Iris pigment epithelial cell (primary cell): ENCODE measurements around the gene REXO1.

Experiments used
- DNase-seq: peaks from one replicate; pipeline ENCODE4 v3.0.0-alpha.2; 2011; ENCODE audit warnings: low read depth

REXO1 gene

DNA sequence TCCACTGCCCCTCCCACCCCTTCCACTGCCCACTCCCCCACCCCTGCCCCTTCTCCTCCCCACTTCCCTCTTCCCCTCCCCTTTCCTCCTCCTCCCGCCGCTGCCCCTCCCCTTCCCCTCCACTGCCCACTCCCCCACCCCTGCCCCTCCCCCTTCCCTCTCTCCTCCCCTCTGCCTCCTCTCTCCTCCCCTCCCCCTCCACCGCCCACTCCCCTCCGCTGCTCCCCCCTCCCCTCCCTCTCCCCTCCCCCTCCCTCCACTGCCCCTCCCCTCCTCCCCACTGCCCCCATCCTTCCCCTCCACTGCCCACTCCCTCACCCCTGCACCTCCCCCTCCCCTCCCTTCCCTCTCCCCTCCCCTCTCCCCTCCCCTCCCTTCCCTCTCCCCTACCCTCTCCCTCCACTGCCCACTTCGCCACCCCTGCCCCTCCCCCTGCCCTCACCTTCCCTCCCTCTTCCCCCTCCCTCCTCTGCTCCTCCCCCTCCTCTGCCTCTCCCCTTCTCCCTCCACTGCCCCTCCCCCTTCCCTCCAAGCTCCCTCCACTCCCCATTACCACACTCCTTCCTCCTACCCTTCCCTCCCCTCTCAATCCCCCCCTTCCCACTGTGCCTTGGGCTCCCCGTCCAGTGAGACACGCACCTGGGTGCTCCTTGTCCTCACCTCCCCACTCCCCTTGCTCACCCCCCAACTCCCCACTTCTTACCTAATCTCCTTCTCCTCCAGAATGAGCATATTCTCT is 58.1 kb downstream of the REXO1 start:
- DNase-seq = no peak

DNA sequence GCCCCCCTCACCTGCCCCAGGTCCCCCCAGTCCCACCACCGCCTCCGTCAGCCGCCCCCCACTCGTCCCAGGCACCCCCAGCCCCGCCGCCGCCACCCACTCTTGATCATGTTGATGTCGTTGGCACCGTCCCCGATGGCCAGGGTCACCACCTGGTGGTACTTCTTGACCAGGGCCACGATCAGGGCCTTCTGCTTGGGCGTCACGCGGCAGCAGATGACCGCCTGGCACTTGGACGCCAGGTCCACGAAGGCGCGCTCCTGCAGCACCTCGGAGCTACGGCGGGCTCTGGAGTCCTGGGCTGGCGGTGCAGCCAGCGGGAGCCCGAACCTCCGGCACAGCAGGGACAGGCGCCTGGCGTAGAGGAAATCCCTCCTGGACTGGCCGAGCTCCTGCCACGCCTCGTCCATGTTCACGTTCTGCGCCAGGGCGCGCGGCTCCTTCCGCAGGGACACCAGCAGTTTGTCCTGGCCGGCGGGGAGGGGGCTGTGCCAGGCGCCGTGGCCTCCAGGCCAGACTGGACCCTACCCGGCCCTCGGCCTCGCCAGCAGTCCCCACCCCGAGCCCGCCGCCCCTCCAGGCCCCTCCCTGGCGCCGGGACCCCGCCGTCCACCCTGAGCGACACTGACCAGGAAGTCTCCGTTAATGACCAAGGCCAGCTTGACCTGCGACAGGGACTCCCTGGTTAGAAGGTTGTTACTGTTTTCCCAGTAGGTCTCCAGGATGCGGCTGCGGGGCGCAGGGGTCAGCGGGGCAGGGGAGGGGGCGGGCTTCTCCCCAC is 58.8 kb downstream of the REXO1 start:
- no peak for DNase-seq

DNA sequence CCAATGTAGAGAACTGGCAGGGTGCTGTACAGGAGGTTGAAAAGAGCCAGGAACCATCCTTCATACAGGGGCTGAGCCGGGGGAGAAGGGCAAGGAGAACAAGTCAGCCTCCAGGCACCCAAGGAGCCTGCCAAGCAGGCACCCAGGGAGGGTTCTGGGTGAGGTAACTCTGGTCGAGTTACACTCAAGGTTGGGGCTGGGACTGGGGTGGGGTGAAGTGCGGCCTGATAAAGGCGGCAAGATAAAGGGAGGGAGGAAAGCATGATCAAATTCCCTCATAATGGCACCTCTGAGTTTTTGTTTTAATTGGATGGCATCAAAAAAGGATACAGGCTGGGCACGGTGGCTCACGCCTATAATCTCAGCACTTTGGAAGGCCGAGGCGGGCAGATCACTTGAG is 61.2 kb downstream of the REXO1 start:
- DNase-seq = no peak

DNA sequence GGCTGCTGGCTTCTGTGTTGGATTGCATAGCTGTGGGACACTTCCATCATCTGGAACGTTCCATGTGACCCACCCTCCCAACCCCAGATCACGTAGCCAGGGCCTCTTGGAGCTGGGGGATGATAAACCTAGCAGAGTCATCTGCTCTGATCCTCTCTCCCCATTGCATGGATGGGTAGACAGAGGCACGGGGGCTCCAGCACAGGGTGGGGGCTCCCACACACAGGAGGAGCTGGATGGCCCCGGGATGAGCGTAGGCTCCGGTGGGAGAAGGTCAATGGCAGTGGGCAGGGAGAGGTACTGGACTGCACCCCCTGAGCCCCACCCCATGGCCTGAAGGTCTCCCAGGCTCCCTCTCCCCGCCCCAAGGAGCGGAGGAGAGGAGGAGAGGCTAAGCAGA is 61.6 kb downstream of the REXO1 start:
- no peak for DNase-seq

DNA sequence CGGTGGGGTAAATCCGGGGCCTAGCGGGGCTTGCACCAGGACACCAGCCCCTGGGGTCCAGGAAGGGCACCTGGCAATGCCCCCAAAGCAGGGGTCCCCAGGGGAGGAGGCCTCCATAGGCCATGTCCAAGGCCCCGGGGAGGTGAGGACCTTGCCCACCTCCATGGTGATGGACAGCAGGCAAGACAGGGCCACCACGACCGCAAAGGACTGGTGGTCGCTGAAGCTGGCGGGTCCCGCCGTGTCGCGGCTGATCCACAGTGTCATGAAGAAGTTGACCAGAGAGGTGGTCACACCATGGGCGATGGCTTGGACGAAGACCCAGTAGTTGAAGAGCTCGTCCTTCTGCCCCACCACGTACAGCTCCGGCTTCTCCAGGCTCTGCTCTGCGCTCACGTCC is 63.0 kb downstream of the REXO1 start:
- no peak for DNase-seq

DNA sequence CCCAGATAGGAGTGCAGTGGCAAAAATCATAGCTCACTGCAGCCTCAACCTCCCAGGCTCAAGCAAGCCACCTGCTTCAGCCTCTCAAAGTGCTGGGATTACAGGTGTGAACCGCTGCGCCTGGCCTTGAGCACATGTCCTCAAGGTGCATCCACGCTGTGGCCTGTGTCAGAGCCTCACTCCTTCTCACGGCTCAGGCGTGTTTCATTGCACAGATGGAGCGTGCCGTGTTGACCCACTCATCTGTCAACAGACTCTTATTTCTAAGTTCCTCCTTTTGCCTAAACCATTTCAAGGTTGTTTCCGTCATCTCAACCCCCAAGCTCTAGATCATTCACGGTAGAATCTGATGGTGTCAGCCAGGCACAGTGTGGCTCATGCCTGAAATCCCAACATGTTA is 64.4 kb downstream of the REXO1 start:
- no peak for DNase-seq

DNA sequence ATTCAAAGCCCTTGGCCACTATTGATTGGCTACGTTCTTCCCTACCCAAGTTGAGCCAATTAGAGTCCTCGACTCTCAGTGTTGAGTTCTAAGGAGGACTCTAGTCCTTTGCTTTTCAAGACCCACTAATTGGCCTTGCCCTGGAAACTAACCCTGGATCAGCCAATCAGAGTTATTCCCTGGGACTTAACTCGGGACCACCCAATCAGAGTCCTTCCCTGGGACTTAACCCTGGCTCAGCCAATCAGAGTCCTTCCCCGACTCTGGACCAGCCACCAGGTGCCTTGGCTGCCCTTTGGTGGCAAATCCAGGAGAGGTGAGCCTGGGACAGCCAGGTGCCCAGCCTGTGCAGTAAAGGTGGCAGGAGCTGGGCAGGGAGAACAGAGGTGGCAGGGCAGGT is 64.9 kb downstream of the REXO1 start:
- DNase-seq = no peak

DNA sequence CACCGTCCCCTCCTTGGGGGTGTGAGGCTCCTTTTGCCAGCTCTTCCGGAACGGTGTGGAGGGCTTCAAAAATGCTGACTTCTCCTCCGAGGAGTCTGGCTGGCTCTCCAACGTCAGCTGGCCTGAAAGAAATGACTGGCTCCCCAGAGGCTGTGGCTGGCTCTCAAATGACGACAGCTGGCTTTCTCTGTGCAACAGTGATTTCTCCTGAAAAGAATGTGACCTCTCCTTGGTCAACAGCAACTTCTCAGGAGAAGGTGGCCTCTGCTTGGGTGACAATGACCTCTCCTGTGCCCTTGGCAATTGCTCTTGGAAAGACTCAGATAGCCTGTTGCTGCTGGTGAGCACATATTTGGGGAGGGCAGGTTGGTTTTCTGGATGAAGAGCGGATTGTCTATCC is 65.8 kb downstream of the REXO1 start:
- DNase-seq = no peak

DNA sequence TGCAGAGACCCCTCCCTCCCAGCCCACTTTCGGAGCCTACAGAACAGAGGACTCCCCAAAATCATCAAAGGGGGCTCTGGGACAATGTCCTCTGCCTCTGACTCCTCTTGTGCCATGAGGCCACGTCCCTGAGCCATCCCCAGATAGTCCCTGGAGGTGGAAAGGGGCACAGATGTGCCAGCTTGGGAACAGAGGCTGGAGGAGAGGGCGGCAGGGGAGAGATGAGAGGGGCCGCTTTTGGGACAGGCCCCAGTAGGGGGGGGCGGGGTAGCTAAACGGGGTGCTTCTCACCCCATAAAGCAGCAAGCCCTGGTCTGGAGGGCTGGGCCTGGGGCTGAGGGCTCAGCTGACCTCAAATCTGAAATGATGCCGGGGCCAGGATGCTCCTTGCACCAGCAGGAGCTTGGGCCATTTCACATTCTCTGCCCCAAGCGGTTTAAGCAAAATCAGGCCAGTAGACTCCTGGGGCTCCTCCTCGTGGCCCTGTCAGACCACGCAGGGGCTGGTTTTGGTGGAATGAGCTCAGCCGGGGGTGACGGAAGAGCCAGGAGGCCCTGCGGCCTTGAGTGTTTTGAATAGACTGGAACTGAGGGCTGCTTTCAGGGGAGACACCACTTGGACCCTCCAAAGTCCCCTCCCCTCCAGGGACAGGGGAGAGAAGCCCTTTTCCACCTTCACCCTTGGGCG is 67.9 kb downstream of the REXO1 start:
- DNase-seq = peak; percentile 28

DNA sequence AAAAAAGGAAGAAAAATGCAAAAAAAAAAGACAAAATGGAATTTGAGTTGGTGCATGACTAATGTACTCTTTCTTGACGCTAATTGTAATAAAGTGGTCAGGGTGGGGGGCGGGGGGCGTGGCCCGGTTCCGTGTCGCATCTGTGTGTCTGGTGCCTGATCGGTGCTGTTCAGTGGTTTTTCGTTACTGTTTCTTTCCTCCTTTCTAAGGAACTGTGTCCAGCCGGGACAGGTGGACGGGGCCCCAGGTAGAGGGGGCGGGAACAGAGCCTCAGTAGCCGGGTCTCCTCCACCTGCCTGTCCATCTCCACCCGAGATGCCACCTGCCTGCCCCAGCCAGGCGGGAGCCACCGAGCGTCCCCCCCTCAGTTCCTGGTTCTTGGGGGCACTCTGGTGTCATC is 68.7 kb downstream of the REXO1 start:
- DNase-seq = no peak

DNA sequence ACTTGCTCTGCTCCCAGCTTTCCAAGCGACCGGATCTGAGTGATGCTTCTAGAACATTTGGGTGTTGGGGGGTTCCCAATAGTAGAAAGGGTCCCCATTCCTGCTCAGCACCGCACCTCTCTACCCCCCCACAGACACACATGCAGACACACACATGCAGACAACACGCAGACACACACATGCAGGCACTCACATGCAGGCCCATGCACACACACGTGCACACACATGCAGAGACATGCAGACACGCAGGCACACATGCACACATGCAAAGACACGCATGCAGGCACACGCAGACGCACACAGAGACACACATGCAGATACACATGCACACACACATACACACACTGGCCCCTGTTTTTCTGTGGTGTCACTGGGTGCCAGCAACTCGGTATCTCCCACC is 71.1 kb downstream of the REXO1 start:
- no peak for DNase-seq

DNA sequence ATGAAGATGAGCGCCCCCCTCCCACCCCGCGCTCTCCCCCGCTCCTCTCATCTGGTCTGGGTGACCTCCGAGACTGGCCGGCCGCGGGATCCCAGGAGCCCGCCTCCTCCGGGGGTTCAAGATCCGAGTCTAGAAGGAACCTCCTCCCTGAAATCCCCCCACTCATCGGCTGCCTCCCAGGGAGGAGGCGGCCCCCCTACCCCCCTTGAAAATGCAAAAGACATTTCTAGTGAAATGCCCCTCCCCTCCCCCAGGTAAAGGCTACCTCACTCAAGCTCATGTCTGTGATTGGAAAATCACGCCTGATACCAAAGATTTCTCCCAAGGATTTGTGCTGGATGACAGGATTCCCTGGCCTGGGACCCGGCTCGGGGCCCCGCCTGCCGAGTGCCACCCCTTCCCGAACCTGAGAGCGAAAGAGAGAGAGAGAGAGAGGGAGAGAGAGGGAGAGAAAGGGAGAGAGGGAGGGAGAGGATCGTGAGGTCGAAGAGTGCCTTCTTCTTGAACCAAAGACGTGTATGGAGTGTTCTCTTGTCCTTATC is 71.6 kb downstream of the REXO1 start:
- no peak for DNase-seq

DNA sequence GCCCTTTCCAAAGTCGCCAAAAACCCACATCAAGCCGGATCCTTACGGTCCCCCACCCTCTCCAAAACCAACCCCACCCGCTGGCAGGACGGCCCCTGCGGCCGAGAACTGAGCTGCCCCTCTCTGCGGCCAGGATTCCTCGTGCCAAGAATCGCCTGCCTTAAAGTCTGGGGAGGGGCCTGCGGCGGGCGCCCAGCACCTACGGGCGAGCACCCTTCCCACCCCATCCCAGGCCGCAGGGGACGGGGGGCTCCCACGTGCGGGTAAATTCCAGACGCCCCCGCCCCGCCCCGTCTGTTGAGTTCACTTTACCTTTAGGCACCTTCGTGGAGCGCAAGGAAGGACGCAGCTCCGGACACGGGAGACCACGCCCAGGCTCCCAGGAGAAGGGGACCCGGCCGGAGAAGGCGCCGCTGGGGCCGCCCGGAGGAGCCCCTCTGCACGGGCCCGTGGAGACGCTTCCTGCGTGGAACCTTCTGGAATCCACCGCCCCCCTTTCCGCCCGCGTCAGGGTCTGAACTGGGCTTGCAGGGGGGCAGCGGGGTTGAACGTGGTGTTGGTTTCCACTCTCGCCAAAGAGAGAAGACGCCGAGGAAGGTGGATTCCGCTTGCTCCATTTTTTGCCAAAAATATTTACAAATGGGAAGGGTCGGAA is 72.2 kb downstream of the REXO1 start:
- DNase-seq = no peak

DNA sequence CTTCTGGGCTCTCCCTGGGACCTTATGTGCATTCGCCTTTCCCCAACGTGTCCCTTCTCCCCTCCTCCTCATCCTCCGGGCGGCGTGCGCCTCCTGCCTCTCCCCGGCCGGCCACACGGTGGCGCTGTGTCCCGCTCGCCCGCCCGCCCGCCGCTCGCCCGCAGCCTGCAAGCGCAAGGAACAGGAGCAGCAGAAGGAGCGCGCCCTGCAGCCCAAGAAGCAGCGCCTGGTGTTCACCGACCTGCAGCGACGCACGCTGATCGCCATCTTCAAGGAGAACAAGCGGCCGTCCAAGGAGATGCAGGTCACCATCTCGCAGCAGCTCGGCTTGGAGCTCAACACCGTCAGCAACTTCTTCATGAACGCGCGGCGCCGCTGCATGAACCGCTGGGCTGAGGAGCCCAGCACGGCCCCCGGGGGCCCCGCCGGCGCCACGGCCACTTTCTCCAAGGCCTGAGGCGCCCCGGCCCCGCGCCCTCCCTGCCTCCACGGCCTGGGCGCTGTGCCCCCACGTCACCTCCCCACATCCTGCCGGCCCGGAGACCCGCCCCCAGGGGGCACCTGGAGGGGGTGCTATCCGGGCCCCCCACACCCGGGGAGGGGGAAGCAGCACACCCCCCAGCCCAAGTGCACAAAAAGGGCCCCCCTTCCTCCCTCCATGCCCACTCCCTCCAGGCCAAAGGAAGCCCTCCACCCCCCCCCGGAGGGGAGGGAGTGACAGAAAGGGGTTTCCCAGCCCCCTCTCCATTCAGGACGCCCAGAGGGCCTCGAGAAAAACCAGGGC is 73.1 kb downstream of the REXO1 start:
- DNase-seq = peak; percentile 30

DNA sequence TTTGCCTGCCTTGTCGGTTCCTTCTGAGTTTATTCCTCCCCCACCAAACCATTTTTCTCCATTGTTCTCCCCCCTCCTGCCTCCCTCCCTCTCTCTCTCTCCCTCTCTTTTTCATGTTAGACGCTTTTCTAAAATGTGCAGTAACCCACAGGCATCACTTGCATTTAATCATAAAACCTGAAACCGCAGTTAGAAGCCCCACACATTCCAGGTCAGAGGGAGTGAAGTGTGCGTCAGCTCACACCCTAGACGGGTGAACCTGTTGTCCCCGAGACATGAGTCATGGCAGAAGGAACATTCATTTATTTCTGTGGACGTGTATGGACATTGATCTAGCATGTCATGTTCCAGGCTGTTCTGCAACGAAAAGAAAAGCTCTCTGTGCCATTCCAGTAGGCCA is 75.1 kb downstream of the REXO1 start:
- DNase-seq = peak; percentile 18

DNA sequence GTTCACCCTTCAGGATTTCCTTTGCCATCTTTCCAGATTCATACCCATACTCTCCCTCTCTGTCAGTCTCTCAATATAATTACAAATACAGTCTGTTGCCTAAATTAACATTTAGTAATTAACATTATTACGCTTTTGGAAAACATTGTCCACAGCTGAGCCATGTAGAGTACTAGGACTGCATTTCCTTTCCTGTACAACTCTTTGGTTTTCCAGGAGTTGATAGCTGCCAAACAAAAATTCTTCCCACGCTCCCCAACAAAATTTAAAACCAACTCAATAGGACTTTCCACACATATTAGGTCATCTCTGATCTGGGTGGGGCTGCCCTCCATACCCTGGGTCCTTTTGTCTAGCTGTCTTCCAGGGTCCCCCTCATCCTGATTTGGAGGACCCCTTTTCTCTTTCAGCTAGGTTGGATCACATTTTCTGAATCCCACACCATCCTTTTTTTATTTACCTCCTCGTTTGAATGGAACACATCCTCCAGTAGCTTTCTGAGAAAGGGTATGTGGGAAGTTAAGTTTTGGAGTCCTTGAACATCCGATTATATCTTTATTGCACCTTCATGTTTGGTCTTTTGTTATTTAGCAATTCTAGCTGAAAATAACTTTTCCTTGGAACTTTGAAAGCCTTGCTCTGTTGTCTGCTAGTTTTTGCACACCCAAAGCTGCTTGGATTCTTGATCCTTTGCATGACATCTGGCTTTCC is 77.3 kb downstream of the REXO1 start:
- no peak for DNase-seq

DNA sequence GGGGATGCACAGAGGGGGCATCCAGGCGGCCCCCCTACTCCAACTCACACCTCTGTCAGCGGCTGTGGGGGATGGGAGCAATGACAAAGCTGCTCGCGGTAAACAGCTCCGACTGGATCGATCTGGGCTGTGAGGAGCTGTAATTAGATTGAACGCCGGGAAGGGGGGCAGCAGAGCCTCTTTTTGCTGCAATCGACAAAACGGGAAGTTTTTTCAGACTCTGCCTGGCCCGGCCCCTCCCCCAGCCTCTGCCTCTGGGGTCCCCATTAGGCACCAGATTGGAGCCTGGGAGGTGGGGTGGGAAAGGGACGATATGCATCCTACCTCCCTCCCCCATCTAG is 78.7 kb downstream of the REXO1 start:
- no peak for DNase-seq

DNA sequence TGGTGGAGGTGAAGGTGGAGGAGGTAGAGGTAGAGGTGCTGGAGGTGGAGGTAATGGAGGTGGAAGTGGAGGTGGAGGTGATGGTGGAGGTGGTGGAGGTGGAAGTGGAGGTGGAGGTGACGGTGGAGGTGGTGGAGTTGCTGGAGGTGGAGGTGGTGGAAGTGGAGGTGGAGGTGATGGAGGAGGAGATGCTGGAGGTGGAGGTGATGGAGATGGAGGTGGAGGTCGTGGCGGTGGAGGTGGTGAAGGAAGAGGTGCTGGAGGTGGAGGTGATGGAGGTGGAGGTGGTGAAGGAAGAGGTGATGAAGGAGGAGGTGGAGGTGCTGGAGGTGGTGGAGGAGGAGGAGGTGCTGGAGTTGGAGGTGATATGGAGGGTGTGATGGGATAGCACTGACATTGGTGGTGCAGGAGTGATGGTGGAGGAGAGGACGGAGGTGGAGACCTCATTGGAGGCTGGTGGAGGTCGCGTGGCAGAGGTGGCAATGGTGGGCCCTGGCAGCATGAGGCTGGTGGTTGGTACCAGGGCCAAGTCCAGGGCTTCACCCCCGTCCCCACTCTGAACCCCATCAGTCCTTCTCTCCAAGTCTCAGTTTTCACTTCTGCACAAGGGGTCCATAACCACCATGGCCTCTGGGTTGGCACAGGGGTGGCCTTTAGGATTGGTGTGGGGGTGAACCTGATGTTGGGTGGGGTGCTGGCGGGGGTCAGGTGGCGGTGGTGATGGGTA is 79.2 kb downstream of the REXO1 start:
- DNase-seq = no peak

DNA sequence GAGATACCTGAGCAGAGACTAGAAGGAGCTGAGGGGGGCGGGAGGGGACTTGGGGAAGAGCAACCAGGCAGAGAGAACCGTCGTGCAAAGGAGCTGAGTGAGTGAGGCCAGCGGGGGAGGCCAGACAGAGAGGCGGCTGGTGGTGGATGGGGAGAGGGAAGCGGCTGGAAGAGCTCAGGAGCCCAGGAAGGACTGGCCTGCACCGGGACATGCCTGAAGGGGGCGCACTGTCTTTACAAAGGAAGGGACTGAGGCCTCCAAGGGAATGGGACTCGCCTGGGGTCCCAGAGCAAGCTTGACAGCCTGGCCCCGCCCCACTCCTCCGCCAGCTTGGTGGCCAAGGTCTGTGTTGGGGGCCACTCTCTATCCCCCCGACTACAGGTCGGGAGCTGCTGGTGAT is 80.0 kb downstream of the REXO1 start:
- DNase-seq = no peak

DNA sequence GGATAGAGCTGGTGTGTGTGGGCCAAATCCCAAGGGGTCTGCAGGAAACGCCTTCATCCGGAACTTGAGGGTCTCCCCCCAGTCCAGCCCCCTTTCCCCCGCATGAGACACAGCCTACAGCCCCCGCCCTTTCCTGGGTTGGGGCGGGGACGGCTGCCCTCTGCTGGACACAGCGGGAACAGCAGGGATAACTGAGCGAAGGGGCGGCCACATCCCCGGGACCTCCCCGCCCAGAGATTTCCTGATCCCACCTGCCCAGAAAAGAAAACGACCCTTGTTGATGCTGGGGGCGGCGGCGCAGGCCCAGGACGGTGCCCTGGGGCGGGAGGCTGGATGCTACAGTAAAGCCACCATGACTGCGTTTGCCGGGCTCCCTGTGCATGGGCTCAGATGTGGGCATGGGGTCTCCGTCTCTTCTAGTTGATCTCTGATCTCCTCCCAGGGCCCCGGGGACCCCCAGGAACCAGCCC is 80.8 kb downstream of the REXO1 start:
- no peak for DNase-seq
